Activated CD8-positive, alpha-beta T cell treated with anti-CD3 and anti-CD28 coated beads, Interleukin-2, amount 10 ng/mL, durations not matched to agents 7 days and 5 days (primary cell): Measurements from ENCODE around the gene LSM4. TPM values are rescaled to one million over a fixed set of nuclear protein-coding genes. Genes with fewer than 3 reads are reported as not detected.

Experiments used
- ATAC-seq: fragments of 150-1000 bp; cut with Tn5 transposase; one replicate; pipeline ENCODE4 v1.10.0; 2021; ENCODE audit warnings: moderate library complexity
- CTCF ChIA-PET: fragments of 350-600 bp; sonication (Branson Sonifier 250); formaldehyde crosslinking; loops from one replicate; lab custom pipeline; 2021; ENCODE audit warnings: antibody characterized with exemption; lab: Charles Lee
- POLR2A ChIA-PET: fragments of 350-600 bp; sonication (Branson Sonifier 250); formaldehyde crosslinking; loops from one replicate; lab custom pipeline; 2021; ENCODE audit warnings: antibody characterized with exemption; lab: Charles Lee
- DNase-seq: peaks from one replicate; pipeline ENCODE4 v3.0.0-alpha.2; 2020
- H3K27ac Mint-ChIP-seq: one replicate; pipeline ENCODE4 v1.8.0; 2021; ENCODE audit warnings: mild to moderate bottlenecking, mixed read lengths
- H3K27me3 Mint-ChIP-seq: one replicate; pipeline ENCODE4 v1.8.0; 2021; ENCODE audit warnings: low read depth, mixed read lengths
- H3K36me3 Mint-ChIP-seq: one replicate; pipeline ENCODE4 v1.8.0; 2021; ENCODE audit warnings: low read depth, mixed read lengths
- H3K4me1 Mint-ChIP-seq: one replicate; pipeline ENCODE4 v1.8.0; 2021; ENCODE audit warnings: low read depth, mixed read lengths
- H3K4me3 Mint-ChIP-seq: one replicate; pipeline ENCODE4 v1.8.0; 2021; ENCODE audit warnings: mild to moderate bottlenecking, mixed read lengths
- H3K9me3 Mint-ChIP-seq: one replicate; pipeline ENCODE4 v1.8.0; 2022; ENCODE audit warnings: mixed read lengths; ENCODE audit not compliant: insufficient read depth
- total RNA-seq, 2 experiments: library from RNA; stranded (reverse); gene quantifications; one replicate each; pipeline ENCODE4 v1.2.3, GENCODE V29; 2021

The LSM4 gene
- total RNA-seq, 2 experiments from 2014 or later: 199 to 215 TPM

DNA sequence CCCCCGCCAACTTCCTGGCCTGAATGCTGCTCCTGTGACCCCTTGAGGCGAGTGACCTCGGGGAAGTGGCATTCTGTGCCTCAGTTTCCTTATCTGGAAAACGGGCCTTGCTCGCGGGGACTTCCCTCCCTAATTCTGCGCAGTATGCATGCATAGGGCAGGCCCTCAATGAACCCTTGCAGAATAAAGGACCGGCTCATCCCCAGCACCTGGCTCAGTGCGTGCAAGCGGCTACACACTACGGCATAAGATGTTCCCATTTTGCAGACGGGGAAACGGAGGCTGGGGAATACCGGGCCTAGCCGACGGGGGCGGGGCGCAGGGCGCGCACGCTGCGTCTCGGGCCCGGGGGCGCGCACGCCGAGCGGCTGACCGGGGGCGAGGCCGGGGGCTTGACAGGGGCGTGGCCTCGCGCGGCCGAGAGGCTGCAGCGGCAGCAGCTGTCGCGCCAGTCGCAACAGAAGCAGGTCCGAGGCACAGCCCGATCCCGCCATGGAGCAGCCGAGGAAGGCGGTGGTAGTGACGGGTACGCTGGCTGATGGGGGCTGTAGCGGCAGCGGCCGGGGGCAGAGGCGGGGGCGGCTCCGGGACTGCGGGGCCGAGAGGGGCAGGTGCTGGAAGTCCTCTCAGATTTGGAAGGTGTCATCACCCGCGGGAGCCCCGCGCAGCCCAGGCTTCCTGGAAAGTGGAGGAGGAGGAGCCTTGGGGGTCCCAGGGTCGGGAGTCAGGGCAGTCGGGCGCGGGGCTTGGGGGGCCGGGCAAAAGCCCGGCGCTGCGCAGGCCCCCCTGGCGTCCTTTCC lies 17.5 kb upstream of the LSM4 start, which contains the start of gene PGPEP1:
TSS of gene PGPEP1 (plus strand) at position 409 of the 800 bp plus-strand sequence. CDS start at position 493, 84 bp downstream.
- peak; percentile 63 for ATAC-seq
- Mint-ChIP-seq H3K9me3 (no peaks in the 10 kb centered on the region), H3K27me3 (peaks cover 4% of the 10 kb centered on the region), H3K36me3 (peaks cover 14% of the 10 kb centered on the region), H3K4me1 (peaks cover 21% of the 10 kb centered on the region), H3K27ac (peak within 1 kb of the TSS; percentile 81), H3K4me3 (peak within 1 kb of the TSS; percentile 77)
- CTCF ChIA-PET: interaction anchor here (0.6 to 5.3 kb wide), 8 partner anchors 11 to 500 kb away, joined by 3 to 63 read pairs (median 6); partner anchors contain the start of genes IQCN and JUND
- DNase-seq: peak; percentile 55
- POLR2A ChIA-PET: interaction anchor here (0.7 to 1.9 kb wide), 5 partner anchors 12 to 492 kb away, joined by 3 to 6 read pairs (median 3); no protein-coding TSS in a partner anchor

DNA sequence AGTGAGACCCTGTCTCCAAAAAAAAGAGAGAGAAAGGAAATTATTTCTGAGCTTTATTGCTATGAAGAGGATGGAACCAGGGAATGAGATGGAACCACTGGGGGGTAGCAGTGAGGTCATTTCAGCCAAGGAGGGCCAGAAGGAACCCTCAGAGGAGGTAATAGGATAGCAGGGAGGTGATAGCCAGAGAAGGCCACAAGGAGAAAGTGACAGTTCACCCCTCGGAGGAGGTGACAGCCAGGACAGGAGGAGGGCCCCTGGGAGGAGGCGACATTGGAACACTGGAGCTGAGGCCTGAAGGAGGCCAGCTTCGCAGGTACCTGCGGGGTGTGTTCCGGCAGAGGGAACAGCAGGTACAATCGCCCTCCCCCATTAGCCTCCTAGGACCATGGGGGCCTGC lies 16.8 kb upstream of the LSM4 start:
- Mint-ChIP-seq H3K9me3 (no peaks in the 10 kb centered on the region), H3K4me1 (peaks cover 21% of the 10 kb centered on the region), H3K27ac (peak overlapping the region; percentile 68), H3K36me3 (peaks cover 14% of the 10 kb centered on the region), H3K27me3 (peaks cover 4% of the 10 kb centered on the region), H3K4me3 (peak overlapping the region; percentile 77)
- no peak for ATAC-seq
- POLR2A ChIA-PET: interaction anchor here (0.7 to 1.9 kb wide), 6 partner anchors 11 to 493 kb away, joined by 3 to 6 read pairs (median 4); partner anchors contain the start of gene JUND
- DNase-seq: no peak
- CTCF ChIA-PET: interaction anchor here (0.6 to 5.3 kb wide), 12 partner anchors 10 to 500 kb away, joined by 3 to 63 read pairs (median 3); partner anchors contain the start of genes IQCN, JUND and MPV17L2

DNA sequence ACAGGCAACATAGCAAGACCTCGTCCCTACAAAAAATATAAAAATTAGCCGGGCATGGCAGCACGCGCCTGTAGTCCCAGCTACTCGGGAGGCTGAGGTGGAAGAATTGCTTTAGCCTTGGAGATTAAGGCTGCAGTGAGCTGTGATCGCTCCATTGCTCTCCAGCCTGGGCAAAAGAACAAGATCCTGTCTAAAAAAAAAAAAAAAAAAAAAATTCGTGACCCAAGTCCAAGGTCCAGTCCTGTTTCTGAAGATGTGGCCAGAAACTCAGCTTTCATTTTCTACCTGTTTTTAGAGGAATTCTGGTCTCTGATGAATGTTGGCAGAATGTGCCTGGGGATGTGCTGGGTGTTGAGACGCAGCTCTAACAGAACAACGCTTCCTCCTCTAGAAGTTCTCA lies 15.7 kb upstream of the LSM4 start:
- no peaks in the 10 kb centered on the region for H3K9me3 Mint-ChIP-seq
- POLR2A ChIA-PET: interaction anchor here (0.9 to 1.6 kb wide), 2 partner anchors 57 to 61 kb away, joined by 3 to 5 read pairs; partner anchors contain the start of gene JUND

DNA sequence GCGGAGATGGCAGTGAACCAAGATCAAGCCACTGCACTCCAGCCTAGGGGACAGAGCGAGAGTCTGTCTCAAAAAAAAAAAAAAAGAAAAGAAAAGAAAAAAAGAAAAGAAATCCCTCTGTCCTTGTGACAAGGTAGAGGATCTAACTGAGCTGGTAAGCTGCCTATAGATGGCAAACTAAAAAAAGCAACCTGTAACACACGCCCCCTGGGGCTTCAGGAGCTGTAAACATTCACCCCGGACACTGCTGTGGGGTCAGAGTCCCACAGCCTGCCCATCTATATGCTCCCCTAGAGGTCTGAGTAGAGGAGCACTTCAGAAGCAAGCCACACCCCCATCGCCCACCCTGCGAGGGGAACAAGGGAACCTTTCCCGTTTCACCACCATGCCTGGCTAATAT lies 13.2 kb upstream of the LSM4 start:
- H3K36me3 Mint-ChIP-seq: peaks cover under 1% of the 10 kb centered on the region
- no peaks in the 10 kb centered on the region for H3K9me3 Mint-ChIP-seq
- H3K27ac Mint-ChIP-seq: no peak overlapping the region
- peaks cover 4% of the 10 kb centered on the region for H3K27me3 Mint-ChIP-seq
- H3K4me3 Mint-ChIP-seq: no peak overlapping the region
- H3K4me1 Mint-ChIP-seq: peaks cover 10% of the 10 kb centered on the region
- DNase-seq (no peak), ATAC-seq (no peak)
- POLR2A ChIA-PET: interaction anchor here (0.6 kb wide), 1 partner anchor 25 kb away, joined by 4 read pairs; no protein-coding TSS in a partner anchor
- CTCF ChIA-PET: interaction anchor here (1.1 to 5.3 kb wide), 2 partner anchors 52 to 57 kb away, joined by 3 to 63 read pairs; partner anchors contain the start of gene JUND

More for the DNA sequence above, 15.7 kb upstream of the LSM4 start:
- CTCF ChIA-PET: interaction anchor here (0.9 to 5.3 kb wide), 8 partner anchors 9 to 146 kb away, joined by 3 to 63 read pairs (median 4); partner anchors contain the start of genes IQCN, JUND and MPV17L2
- H3K27ac Mint-ChIP-seq: no peak overlapping the region
- peaks cover 10% of the 10 kb centered on the region for H3K36me3 Mint-ChIP-seq
- H3K27me3 Mint-ChIP-seq: peaks cover 4% of the 10 kb centered on the region
- ATAC-seq: no peak
- peak overlapping the region; percentile 45 for H3K4me3 Mint-ChIP-seq
- no peak for DNase-seq
- H3K4me1 Mint-ChIP-seq: peaks cover 21% of the 10 kb centered on the region

DNA sequence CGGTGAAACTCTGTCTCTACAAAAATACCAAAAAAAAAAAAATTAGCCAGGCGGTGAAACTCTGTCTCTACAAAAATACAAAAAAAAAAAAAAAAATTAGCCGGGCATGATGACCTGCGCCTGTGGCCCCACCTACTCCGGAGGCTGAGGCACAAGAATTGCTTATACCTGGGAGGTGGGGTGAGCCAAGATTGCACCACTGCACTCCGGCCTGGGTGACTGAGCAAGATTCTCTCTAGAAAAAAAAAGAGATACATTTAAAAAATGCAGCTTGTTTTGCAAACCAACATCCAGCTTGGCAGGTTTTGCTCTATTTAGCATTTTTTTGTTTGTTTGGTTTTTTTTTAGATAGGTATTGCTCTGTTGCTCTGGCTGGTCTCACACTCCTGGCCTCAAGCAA lies 10.8 kb upstream of the LSM4 start:
- Mint-ChIP-seq H3K27me3 (peaks cover 4% of the 10 kb centered on the region), H3K27ac (no peak overlapping the region), H3K9me3 (no peaks in the 10 kb centered on the region), H3K36me3 (no peaks in the 10 kb centered on the region), H3K4me3 (no peak overlapping the region), H3K4me1 (peaks cover 8% of the 10 kb centered on the region)
- no peak for ATAC-seq
- ChIA-PET POLR2A (no interaction called here), CTCF (interaction anchor here (10.9 kb wide), 1 partner anchor 55 kb away, joined by 455 read pairs; the partner anchor contains the start of gene JUND)
- DNase-seq: no peak

DNA sequence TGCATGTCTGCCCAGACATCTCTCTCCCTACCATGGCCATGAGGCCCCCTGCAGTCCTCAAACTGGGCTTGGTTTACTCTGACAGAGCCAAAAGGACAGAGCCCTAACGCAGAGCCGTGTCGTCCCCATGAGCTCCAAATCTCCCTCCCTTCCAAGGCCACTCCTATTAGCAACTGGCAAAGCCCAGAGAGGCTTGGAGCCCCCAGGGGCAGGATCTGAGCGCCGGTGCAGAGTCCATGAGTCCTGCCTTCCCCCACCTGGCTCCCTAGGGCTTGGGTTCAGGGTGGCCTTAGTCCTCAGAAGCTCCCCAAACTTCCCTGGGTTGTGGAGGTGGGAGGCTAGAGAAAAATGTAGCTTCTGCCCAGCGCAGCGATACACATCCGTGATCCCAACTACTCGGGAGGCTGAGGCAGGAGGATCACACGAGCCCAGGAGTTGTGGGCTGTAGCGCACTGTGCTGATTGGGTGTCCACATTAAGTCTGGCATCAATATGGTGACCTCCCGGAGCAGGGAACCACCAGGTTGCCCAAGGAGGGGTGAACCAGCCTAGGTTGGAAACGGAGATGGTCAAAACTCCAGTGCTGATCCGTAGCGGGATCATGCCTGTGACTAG lies 10.1 kb upstream of the LSM4 start:
- no peak overlapping the region for H3K27ac Mint-ChIP-seq

DNA sequence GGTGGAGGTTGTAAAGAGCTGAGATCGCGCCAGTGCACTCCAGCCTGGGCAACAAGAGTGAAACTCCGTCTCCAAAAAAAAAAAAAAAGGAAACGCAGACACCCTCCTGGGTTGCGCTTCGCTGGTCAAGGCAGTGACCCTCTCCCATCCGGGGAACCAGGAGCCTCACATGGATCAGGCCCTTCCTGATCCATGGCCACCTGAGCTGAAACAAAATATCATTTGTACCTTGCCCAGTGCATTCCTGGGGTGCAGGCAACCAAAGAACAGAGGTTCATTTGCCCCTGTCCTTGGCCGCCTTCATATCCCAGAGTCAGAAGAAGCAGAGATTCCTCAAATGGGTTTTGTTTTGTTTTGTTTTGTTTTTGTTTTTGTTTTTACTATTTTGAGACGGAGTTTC lies 8.0 kb upstream of the LSM4 start:
- H3K27me3 Mint-ChIP-seq: no peaks in the 10 kb centered on the region
- DNase-seq: no peak
- peaks cover 12% of the 10 kb centered on the region for H3K4me1 Mint-ChIP-seq
- no peaks in the 10 kb centered on the region for H3K9me3 Mint-ChIP-seq
- no peak overlapping the region for H3K27ac Mint-ChIP-seq
- no peak for ATAC-seq
- ChIA-PET POLR2A (interaction anchor here (0.6 to 7.8 kb wide), 3 partner anchors 16 to 129 kb away, joined by 3 to 140 read pairs (median 3); partner anchors contain the start of gene JUND), CTCF (interaction anchor here (0.8 to 10.9 kb wide), 6 partner anchors 8 to 139 kb away, joined by 3 to 455 read pairs (median 12); partner anchors contain the start of genes JUND and MPV17L2)
- H3K4me3 Mint-ChIP-seq: no peak overlapping the region
- no peaks in the 10 kb centered on the region for H3K36me3 Mint-ChIP-seq

More for the DNA sequence above, 10.1 kb upstream of the LSM4 start:
- CTCF ChIA-PET: interaction anchor here (1.2 to 10.9 kb wide), 3 partner anchors 12 to 124 kb away, joined by 3 to 455 read pairs (median 3); partner anchors contain the start of gene JUND
- Mint-ChIP-seq H3K9me3 (no peaks in the 10 kb centered on the region), H3K36me3 (no peaks in the 10 kb centered on the region), H3K4me3 (no peak overlapping the region), H3K27me3 (peaks cover 4% of the 10 kb centered on the region), H3K4me1 (peaks cover 12% of the 10 kb centered on the region)
- no peak for ATAC-seq
- POLR2A ChIA-PET: no interaction called here
- no peak for DNase-seq

DNA sequence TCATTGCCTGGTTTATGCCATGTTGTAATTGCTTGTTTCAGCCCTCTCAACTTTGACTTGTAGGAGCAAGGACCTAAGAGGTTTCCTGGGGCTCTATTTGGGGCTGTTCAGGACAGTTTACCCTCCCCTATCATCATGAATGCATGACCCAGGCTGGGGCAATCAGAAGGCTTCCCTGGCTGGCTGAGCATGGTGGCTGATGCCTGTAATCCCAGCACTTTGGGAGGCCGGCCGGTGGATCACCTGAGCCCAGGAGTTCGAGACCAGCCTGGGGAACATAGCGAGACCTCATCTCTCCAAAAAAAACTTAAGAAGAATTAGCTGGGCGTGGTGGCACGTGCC lies 6.1 kb upstream of the LSM4 start:
- no peaks in the 10 kb centered on the region for H3K36me3 Mint-ChIP-seq
- H3K9me3 Mint-ChIP-seq: no peaks in the 10 kb centered on the region
- H3K27me3 Mint-ChIP-seq: no peaks in the 10 kb centered on the region
- ATAC-seq (no peak), DNase-seq (no peak)
- peak overlapping the region; percentile 71 for H3K4me3 Mint-ChIP-seq
- H3K4me1 Mint-ChIP-seq: peaks cover 17% of the 10 kb centered on the region
- no peak overlapping the region for H3K27ac Mint-ChIP-seq
- ChIA-PET POLR2A (interaction anchor here (0.6 to 7.8 kb wide), 5 partner anchors 11 to 83 kb away, joined by 4 to 140 read pairs (median 6); partner anchors contain the start of genes IQCN, JUND and PGPEP1), CTCF (interaction anchor here (0.6 to 10.9 kb wide), 40 partner anchors 8 to 396 kb away, joined by 3 to 455 read pairs (median 6); partner anchors contain the start of genes CCDC124, IQCN, JUND and MPV17L2)

DNA sequence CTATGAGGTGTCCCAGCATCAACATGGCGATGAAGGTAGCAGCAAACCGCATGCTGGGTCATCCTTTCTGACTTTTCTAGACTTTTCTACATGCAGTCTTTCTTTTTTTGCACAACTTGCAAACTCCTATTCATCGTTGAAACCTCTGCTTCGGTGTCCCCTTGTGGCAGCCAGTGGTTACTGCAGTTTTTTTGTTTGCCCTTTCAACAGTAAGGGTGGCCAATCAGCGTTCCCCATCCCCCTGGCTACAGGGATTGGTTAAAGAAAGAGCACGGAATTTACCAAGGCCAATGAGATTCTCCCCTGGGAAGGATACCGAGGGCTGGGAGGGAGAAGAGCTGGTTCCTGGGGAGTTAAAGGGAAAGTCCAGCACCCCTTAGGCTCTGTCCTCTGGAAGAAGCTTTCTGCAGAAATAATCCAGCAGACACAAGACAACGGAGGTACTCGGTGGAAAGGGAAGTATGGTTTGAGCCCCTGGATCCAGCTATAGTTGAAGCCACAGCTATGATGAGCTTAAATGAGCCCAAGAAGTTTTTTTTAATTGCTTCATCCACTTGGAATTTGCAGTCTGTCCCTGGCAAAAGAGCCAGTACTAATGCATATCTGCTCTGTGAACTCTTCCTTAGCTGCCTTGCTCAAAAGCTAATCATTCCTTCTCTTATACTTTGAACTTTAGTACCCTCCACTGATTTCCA lies 5.6 kb upstream of the LSM4 start:
- Mint-ChIP-seq H3K4me1 (peaks cover 22% of the 10 kb centered on the region), H3K9me3 (no peaks in the 10 kb centered on the region), H3K36me3 (no peaks in the 10 kb centered on the region), H3K4me3 (peak overlapping the region; percentile 71), H3K27me3 (no peaks in the 10 kb centered on the region), H3K27ac (peak overlapping the region; percentile 2)
- DNase-seq (peak; percentile 95), ATAC-seq (peak; percentile 100)
- ChIA-PET POLR2A (interaction anchor here (0.6 to 7.8 kb wide), 5 partner anchors 12 to 83 kb away, joined by 4 to 140 read pairs (median 6); partner anchors contain the start of genes IQCN, JUND and PGPEP1), CTCF (interaction anchor here (0.6 to 10.9 kb wide), 41 partner anchors 9 to 396 kb away, joined by 3 to 455 read pairs (median 5); partner anchors contain the start of genes CCDC124, IQCN, JUND and MPV17L2)

DNA sequence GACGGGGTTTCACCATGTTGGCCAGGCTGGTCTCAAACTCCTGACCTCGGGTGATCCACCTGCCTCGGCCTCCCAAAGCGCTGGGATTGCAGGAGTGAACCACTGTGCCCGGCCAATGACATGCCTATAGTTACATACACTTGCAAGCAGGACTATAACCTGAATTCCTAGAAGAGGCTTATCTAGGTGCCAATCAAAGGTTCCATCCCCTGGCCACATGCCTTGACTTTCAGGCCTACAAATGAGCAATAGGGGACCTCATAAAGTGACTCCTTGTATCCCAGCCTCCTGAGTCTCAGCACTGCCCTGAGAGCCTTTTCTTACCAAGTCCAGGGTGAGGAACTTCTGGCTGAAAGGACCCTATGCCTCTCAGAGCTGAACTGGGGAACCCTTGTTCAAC lies 3.9 kb upstream of the LSM4 start:
- H3K27me3 Mint-ChIP-seq: no peaks in the 10 kb centered on the region
- POLR2A ChIA-PET: interaction anchor here (7.8 kb wide), 1 partner anchor 48 kb away, joined by 140 read pairs; the partner anchor contains the start of gene JUND

More for the DNA sequence above, 3.9 kb upstream of the LSM4 start:
- ATAC-seq: no peak
- no peaks in the 10 kb centered on the region for H3K9me3 Mint-ChIP-seq
- H3K4me1 Mint-ChIP-seq: peaks cover 30% of the 10 kb centered on the region
- H3K36me3 Mint-ChIP-seq: peaks cover 6% of the 10 kb centered on the region
- H3K4me3 Mint-ChIP-seq: no peak overlapping the region
- DNase-seq: no peak
- H3K27ac Mint-ChIP-seq: no peak overlapping the region
- CTCF ChIA-PET: interaction anchor here (1.0 to 10.9 kb wide), 4 partner anchors 13 to 124 kb away, joined by 3 to 455 read pairs (median 3); partner anchors contain the start of gene JUND
